ENCODE results near the gene EML1.
"Not testable (repeated sequence)": the region's sequence is repeated elsewhere in the genome, so short reads cannot be mapped to it uniquely, and the experiment has no call there.

Gene EML1

GRCh38 chr14:99940064-99940463, 146.9 kb downstream of the EML1 start:
- Histone ChIP-seq H3K27ac (no peak overlapping the region), H3K9me3 (ENCODE audit: low read depth, low read length) (no peaks in the 10 kb centered on the region), H3K36me3 (ENCODE audit: insufficient read depth, low read length) (peaks cover 24% of the 10 kb centered on the region; the same call in 1 of the 2 replicates), H3K9ac (ENCODE audit: insufficient read length) (no peak overlapping the region), H3K4me3 (no peak overlapping the region)
- no peak for DNase-seq (ENCODE audit: low read depth, low spot score)
- TF ChIP-seq FOXP2 (optimal IDR thresholded peaks at IDR 0.05; ENCODE audit: control extremely low read depth, extremely low read length, insufficient read depth) (no peak), EZH2 (IDR thresholded peaks at IDR 0.05) (no peak), POLR2AphosphoS5 (IDR thresholded peaks at IDR 0.05; ENCODE audit: borderline replicate concordance, low read depth, low read length) (no peak)

- DNase-seq (ENCODE audit: low read depth, low spot score), result no peak
- Histone ChIP-seq H3K9ac (ENCODE audit: insufficient read length) (no peak overlapping the region), H3K36me3 (ENCODE audit: insufficient read depth, low read length) (peaks cover 19% of the 10 kb centered on the region; the same call in 1 of the 2 replicates), H3K9me3 (ENCODE audit: low read depth, low read length) (no peaks in the 10 kb centered on the region), H3K27ac (no peak overlapping the region), H3K4me3 (no peak overlapping the region)
- TF ChIP-seq EZH2 (IDR thresholded peaks at IDR 0.05), result no peak
- TF ChIP-seq POLR2AphosphoS5 (IDR thresholded peaks at IDR 0.05; ENCODE audit: borderline replicate concordance, low read depth, low read length), result no peak
- TF ChIP-seq FOXP2 (optimal IDR thresholded peaks at IDR 0.05; ENCODE audit: control extremely low read depth, extremely low read length, insufficient read depth), result no peak
Measured at GRCh38 chr14:99941211-99941610, 148.0 kb downstream of the EML1 start.

- H3K36me3 ChIP-seq (ENCODE audit: insufficient read depth, low read length), result peaks cover 15% of the 10 kb centered on the region; the same call in 1 of the 2 replicates
- no peaks in the 10 kb centered on the region for H3K9me3 ChIP-seq (ENCODE audit: low read depth, low read length)
- no peak for DNase-seq (ENCODE audit: low read depth, low spot score)
- TF ChIP-seq FOXP2 (optimal IDR thresholded peaks at IDR 0.05; ENCODE audit: control extremely low read depth, extremely low read length, insufficient read depth), result no peak
- no peak for TF ChIP-seq POLR2AphosphoS5 (IDR thresholded peaks at IDR 0.05; ENCODE audit: borderline replicate concordance, low read depth, low read length)
- TF ChIP-seq EZH2 (IDR thresholded peaks at IDR 0.05), result no peak
- H3K4me3 ChIP-seq, result no peak overlapping the region
- H3K9ac ChIP-seq (ENCODE audit: insufficient read length), result no peak overlapping the region
- no peak overlapping the region for H3K27ac ChIP-seq
Measured at GRCh38 chr14:99943620-99944019, 150.4 kb downstream of the EML1 start.

GRCh38 chr14:99944241-99944651, 151.0 kb downstream of the EML1 start:
- DNase-seq (ENCODE audit: low read depth, low spot score), result no peak
- Histone ChIP-seq H3K9me3 (ENCODE audit: low read depth, low read length) (no peaks in the 10 kb centered on the region), H3K36me3 (ENCODE audit: insufficient read depth, low read length) (peaks cover 13% of the 10 kb centered on the region; the same call in 1 of the 2 replicates), H3K27ac (no peak overlapping the region), H3K9ac (ENCODE audit: insufficient read length) (no peak overlapping the region), H3K4me3 (no peak overlapping the region)
- no peak for TF ChIP-seq FOXP2 (optimal IDR thresholded peaks at IDR 0.05; ENCODE audit: control extremely low read depth, extremely low read length, insufficient read depth)
- no peak for TF ChIP-seq POLR2AphosphoS5 (IDR thresholded peaks at IDR 0.05; ENCODE audit: borderline replicate concordance, low read depth, low read length)
- no peak for TF ChIP-seq EZH2 (IDR thresholded peaks at IDR 0.05)

- H3K9ac ChIP-seq (ENCODE audit: insufficient read length), result no peak overlapping the region
- H3K27ac ChIP-seq, result no peak overlapping the region
- no peak for DNase-seq (ENCODE audit: low read depth, low spot score)
- no peak for TF ChIP-seq POLR2AphosphoS5 (IDR thresholded peaks at IDR 0.05; ENCODE audit: borderline replicate concordance, low read depth, low read length)
- no peak for TF ChIP-seq FOXP2 (optimal IDR thresholded peaks at IDR 0.05; ENCODE audit: control extremely low read depth, extremely low read length, insufficient read depth)
- no peak for TF ChIP-seq EZH2 (IDR thresholded peaks at IDR 0.05)
- no peak overlapping the region for H3K4me3 ChIP-seq
- no peaks in the 10 kb centered on the region for H3K9me3 ChIP-seq (ENCODE audit: low read depth, low read length)
- H3K36me3 ChIP-seq (ENCODE audit: insufficient read depth, low read length), result peaks cover 2% of the 10 kb centered on the region; the same call in 1 of the 2 replicates
Measured at GRCh38 chr14:99945732-99946651, 152.8 kb downstream of the EML1 start.

GRCh38 chr14:99946652-99947489, 153.7 kb downstream of the EML1 start:
- Histone ChIP-seq H3K9ac (ENCODE audit: insufficient read length) (no peak overlapping the region), H3K9me3 (ENCODE audit: low read depth, low read length) (no peaks in the 10 kb centered on the region), H3K36me3 (ENCODE audit: insufficient read depth, low read length) (peaks cover 2% of the 10 kb centered on the region; the same call in 1 of the 2 replicates), H3K4me3 (no peak overlapping the region), H3K27ac (no peak overlapping the region)
- DNase-seq (ENCODE audit: low read depth, low spot score), result no peak
- TF ChIP-seq POLR2AphosphoS5 (IDR thresholded peaks at IDR 0.05; ENCODE audit: borderline replicate concordance, low read depth, low read length), result no peak
- no peak for TF ChIP-seq FOXP2 (optimal IDR thresholded peaks at IDR 0.05; ENCODE audit: control extremely low read depth, extremely low read length, insufficient read depth)
- TF ChIP-seq EZH2 (IDR thresholded peaks at IDR 0.05), result no peak

- H3K9me3 ChIP-seq (ENCODE audit: low read depth, low read length), result no peaks in the 10 kb centered on the region
- H3K9ac ChIP-seq (ENCODE audit: insufficient read length), result no peak overlapping the region
- no peak overlapping the region for H3K4me3 ChIP-seq
- no peak overlapping the region for H3K27ac ChIP-seq
- TF ChIP-seq POLR2AphosphoS5 (IDR thresholded peaks at IDR 0.05; ENCODE audit: borderline replicate concordance, low read depth, low read length) (no peak), EZH2 (IDR thresholded peaks at IDR 0.05) (no peak), FOXP2 (optimal IDR thresholded peaks at IDR 0.05; ENCODE audit: control extremely low read depth, extremely low read length, insufficient read depth) (no peak)
- H3K36me3 ChIP-seq (ENCODE audit: insufficient read depth, low read length), result no peaks in the 10 kb centered on the region; the same call in 1 of the 2 replicates
- DNase-seq (ENCODE audit: low read depth, low spot score), result no peak
Measured at GRCh38 chr14:99947695-99948094, 154.5 kb downstream of the EML1 start.

- H3K4me3 ChIP-seq; DNase-seq (ENCODE audit: low read depth, low spot score); H3K36me3 ChIP-seq (ENCODE audit: insufficient read depth, low read length); H3K9me3 ChIP-seq (ENCODE audit: low read depth, low read length); H3K9ac ChIP-seq (ENCODE audit: insufficient read length); H3K27ac ChIP-seq: not testable (repeated sequence)
Measured at GRCh38 chr14:99949011-99949732, 156.0 kb downstream of the EML1 start.

Measured in SK-N-MC (cell line).